CD4-positive, CD25-positive, alpha-beta regulatory T cell (primary cell): ENCODE data around the gene DNAH17. TPM values are rescaled to one million over a fixed set of nuclear protein-coding genes. Genes with fewer than 3 reads are reported as not detected.
A peak's percentile ranks its signal among the peaks of the same experiment; 100 is the strongest.

Source experiments
- ATAC-seq, 2 donors: fragments of 150-1000 bp; cut with Tn5 transposase; one replicate each; pipeline ENCODE4 v1.10.0; 2021; ENCODE audit warnings: low read depth in 2 of 2, moderate number of reproducible peaks in 2 of 2, moderate library complexity in 1 of 2
- DNase-seq, 3 donors: peaks; one replicate each; pipeline versions ENCODE4 v3.0.0 to v3.0.0-alpha.2; 2012 to 2022; ENCODE audit warnings: mixed read lengths in 1 of 3
- H3K27ac ChIP-seq: one replicate; pipeline ENCODE4 v1.7.0; 2013; ENCODE audit warnings: mild to moderate bottlenecking, low read length; ENCODE audit not compliant: insufficient read depth, poor library complexity, severe bottlenecking
- H3K27me3 ChIP-seq: one replicate; pipeline ENCODE4 v1.7.0; 2013; ENCODE audit warnings: low read length; ENCODE audit not compliant: control insufficient read depth, insufficient read depth
- H3K36me3 ChIP-seq: one replicate; pipeline ENCODE4 v1.7.0; 2013; ENCODE audit warnings: mild to moderate bottlenecking, low read length, moderate library complexity; ENCODE audit not compliant: control insufficient read depth, insufficient read depth
- H3K4me1 ChIP-seq: 2 replicates; pipeline ENCODE4 v1.7.0; 2013; ENCODE audit warnings: mild to moderate bottlenecking, low read length; ENCODE audit not compliant: insufficient read depth, control insufficient read depth, poor library complexity, severe bottlenecking
- H3K4me3 ChIP-seq: one replicate; pipeline ENCODE4 v1.7.0; 2013; ENCODE audit warnings: low read depth, mild to moderate bottlenecking, low read length, moderate library complexity
- H3K9me3 ChIP-seq, 2 experiments: 1 replicate in 1 of 2; 2 replicates in 1 of 2; pipeline ENCODE4 v1.7.0; 2013; ENCODE audit warnings: low read length in 2 of 2, mild to moderate bottlenecking in 1 of 2, moderate library complexity in 1 of 2; ENCODE audit not compliant: control insufficient read depth in 2 of 2
- H3K27ac Mint-ChIP-seq, 3 donors: one replicate each; pipeline ENCODE4 v1.8.0; 2020 to 2022; ENCODE audit warnings: mild to moderate bottlenecking in 3 of 3, mixed read lengths in 3 of 3, moderate library complexity in 2 of 3
- H3K27me3 Mint-ChIP-seq: one replicate; pipeline ENCODE4 v1.8.0; 2022; ENCODE audit warnings: mild to moderate bottlenecking, mixed read lengths
- H3K36me3 Mint-ChIP-seq: one replicate; pipeline ENCODE4 v1.8.0; 2020; ENCODE audit warnings: mixed read lengths
- H3K4me1 Mint-ChIP-seq, 4 donors: one replicate each; pipeline ENCODE4 v1.8.0; 2020 to 2022; ENCODE audit warnings: mixed read lengths in 4 of 4, mild to moderate bottlenecking in 1 of 4
- H3K4me3 Mint-ChIP-seq, 4 donors: one replicate each; pipeline ENCODE4 v1.8.0; 2020 to 2022; ENCODE audit warnings: mild to moderate bottlenecking in 4 of 4, mixed read lengths in 4 of 4, moderate library complexity in 3 of 4
- H3K9me3 Mint-ChIP-seq, 7 donors: one replicate each; pipeline ENCODE4 v1.8.0; 2020 to 2022; ENCODE audit warnings: mixed read lengths in 7 of 7, mild to moderate bottlenecking in 3 of 7, moderate library complexity in 2 of 7
- polyA plus RNA-seq, 4 donors: library from polyadenylated mRNA; unstranded; fragments of 300-500 nt; fragmentation: Illumina TruSeq; gene quantifications; one replicate each; pipeline ENCODE4 v1.2.3, GENCODE V29; 2021
- total RNA-seq: library from RNA; stranded (reverse); gene quantifications from one replicate; pipeline ENCODE4 v1.2.3, GENCODE V29; 2022

The DNAH17 gene
- total and polyA plus RNA-seq, 5 donors from 2014 or later = 0.24 to 3.4 (median 0.83) TPM; not detected in 1

- Histone ChIP-seq H3K27ac (no peak overlapping the region), H3K36me3 (no peaks in the 10 kb centered on the region), H3K4me1 (no peaks in the 10 kb centered on the region), H3K9me3 (no peaks in the 10 kb centered on the region), H3K4me3 (no peak overlapping the region), H3K27me3 (no peaks in the 10 kb centered on the region)
- no peaks in the 10 kb centered on the region for H3K27me3 Mint-ChIP-seq
- H3K36me3 Mint-ChIP-seq = no peaks in the 10 kb centered on the region
- ATAC-seq (no peak), DNase-seq (no peak)
- peak overlapping the region in 1 of 3 donors; percentile 23 for H3K27ac Mint-ChIP-seq
- H3K9me3 Mint-ChIP-seq = no peaks in the 10 kb centered on the region
- H3K4me1 Mint-ChIP-seq = peaks cover 0 to 3% (median 0%) of the 10 kb centered on the region in 4 donors
- H3K4me3 Mint-ChIP-seq = no peak overlapping the region
Measured at GRCh38 chr17:78450696-78451345, 126.4 kb downstream of the DNAH17 start.

- Histone ChIP-seq H3K4me1 (no peaks in the 10 kb centered on the region), H3K27me3 (no peaks in the 10 kb centered on the region), H3K27ac (no peak overlapping the region), H3K9me3 (no peaks in the 10 kb centered on the region), H3K4me3 (no peak overlapping the region), H3K36me3 (no peaks in the 10 kb centered on the region)
- Mint-ChIP-seq H3K9me3 (no peaks in the 10 kb centered on the region), H3K36me3 (no peaks in the 10 kb centered on the region), H3K27ac (no peak overlapping the region), H3K4me3 (no peak overlapping the region), H3K4me1 (peaks cover 0 to 3% (median 0%) of the 10 kb centered on the region in 4 donors), H3K27me3 (no peaks in the 10 kb centered on the region)
- ATAC-seq (no peak), DNase-seq (no peak)
Measured at GRCh38 chr17:78449983-78450595, 127.1 kb downstream of the DNAH17 start.

- H3K4me1 Mint-ChIP-seq = peaks cover 0 to 3% (median 0%) of the 10 kb centered on the region in 4 donors
- peak in 1 of 3 donors; percentile 41 for DNase-seq
- H3K36me3 Mint-ChIP-seq = no peaks in the 10 kb centered on the region
- H3K9me3 Mint-ChIP-seq = no peaks in the 10 kb centered on the region
- H3K27me3 ChIP-seq = no peaks in the 10 kb centered on the region
- H3K9me3 ChIP-seq = no peaks in the 10 kb centered on the region
- no peak overlapping the region for H3K4me3 Mint-ChIP-seq
- H3K27ac ChIP-seq = no peak overlapping the region
- no peak overlapping the region for H3K4me3 ChIP-seq
- ATAC-seq = no peak
- H3K4me1 ChIP-seq = no peaks in the 10 kb centered on the region
- H3K36me3 ChIP-seq = no peaks in the 10 kb centered on the region
- H3K27ac Mint-ChIP-seq = no peak overlapping the region
- no peaks in the 10 kb centered on the region for H3K27me3 Mint-ChIP-seq
Measured at GRCh38 chr17:78448356-78448993, 128.7 kb downstream of the DNAH17 start.

- Mint-ChIP-seq H3K4me3 (no peak overlapping the region), H3K9me3 (no peaks in the 10 kb centered on the region), H3K36me3 (no peaks in the 10 kb centered on the region), H3K27me3 (no peaks in the 10 kb centered on the region), H3K27ac (no peak overlapping the region), H3K4me1 (peaks cover 0 to 3% (median 0%) of the 10 kb centered on the region in 4 donors)
- Histone ChIP-seq H3K36me3 (no peaks in the 10 kb centered on the region), H3K4me1 (no peaks in the 10 kb centered on the region), H3K9me3 (no peaks in the 10 kb centered on the region), H3K27me3 (no peaks in the 10 kb centered on the region), H3K4me3 (no peak overlapping the region), H3K27ac (no peak overlapping the region)
- ATAC-seq (no peak), DNase-seq (no peak)
Measured at GRCh38 chr17:78446833-78447232, 130.4 kb downstream of the DNAH17 start.

- no peaks in the 10 kb centered on the region for H3K27me3 ChIP-seq
- ATAC-seq (no peak), DNase-seq (no peak)
- Mint-ChIP-seq H3K4me3 (no peak overlapping the region), H3K27ac (no peak overlapping the region), H3K4me1 (peaks cover 0 to 1% (median under 1%) of the 10 kb centered on the region in 4 donors), H3K9me3 (no peaks in the 10 kb centered on the region), H3K36me3 (no peaks in the 10 kb centered on the region), H3K27me3 (no peaks in the 10 kb centered on the region)
- no peaks in the 10 kb centered on the region for H3K36me3 ChIP-seq
- H3K4me3 ChIP-seq = no peak overlapping the region
- H3K27ac ChIP-seq = no peak overlapping the region
- H3K4me1 ChIP-seq = no peaks in the 10 kb centered on the region
- H3K9me3 ChIP-seq = no peaks in the 10 kb centered on the region
Measured at GRCh38 chr17:78444392-78444791, 132.8 kb downstream of the DNAH17 start.

GRCh38 chr17:78442648-78443218 lies 134.5 kb downstream of the DNAH17 start:
- H3K27ac Mint-ChIP-seq = peak overlapping the region in 1 of 3 donors; percentile 48

GRCh38 chr17:78441271-78441971 lies 135.8 kb downstream of the DNAH17 start:
- H3K4me1 ChIP-seq = no peaks in the 10 kb centered on the region
- no peak for ATAC-seq
- Mint-ChIP-seq H3K36me3 (no peaks in the 10 kb centered on the region), H3K9me3 (no peaks in the 10 kb centered on the region), H3K4me1 (peaks cover 0 to 5% (median 0%) of the 10 kb centered on the region in 4 donors), H3K4me3 (no peak overlapping the region), H3K27me3 (no peaks in the 10 kb centered on the region), H3K27ac (no peak overlapping the region)
- H3K27me3 ChIP-seq = no peaks in the 10 kb centered on the region
- no peaks in the 10 kb centered on the region for H3K36me3 ChIP-seq
- H3K27ac ChIP-seq = no peak overlapping the region
- no peak overlapping the region for H3K4me3 ChIP-seq
- H3K9me3 ChIP-seq = no peaks in the 10 kb centered on the region
- DNase-seq = no peak

More at GRCh38 chr17:78442648-78443218, 134.5 kb downstream of the DNAH17 start:
- H3K27me3 ChIP-seq = no peaks in the 10 kb centered on the region
- Mint-ChIP-seq H3K4me1 (peaks cover 0 to 5% (median 0%) of the 10 kb centered on the region in 4 donors), H3K27me3 (no peaks in the 10 kb centered on the region), H3K36me3 (no peaks in the 10 kb centered on the region), H3K9me3 (no peaks in the 10 kb centered on the region), H3K4me3 (peak overlapping the region in 1 of 4 donors; percentile 34)
- H3K4me3 ChIP-seq = no peak overlapping the region
- H3K27ac ChIP-seq = no peak overlapping the region
- no peaks in the 10 kb centered on the region for H3K4me1 ChIP-seq
- no peaks in the 10 kb centered on the region for H3K36me3 ChIP-seq
- DNase-seq (no peak), ATAC-seq (peak; percentile 20 to 32)
- H3K9me3 ChIP-seq = no peaks in the 10 kb centered on the region
